Measurements from ENCODE around the gene CDC42EP5. TPM values are rescaled to one million over a fixed set of nuclear protein-coding genes. Genes with fewer than 3 reads are reported as not detected.

CDC42EP5 gene, protein sequence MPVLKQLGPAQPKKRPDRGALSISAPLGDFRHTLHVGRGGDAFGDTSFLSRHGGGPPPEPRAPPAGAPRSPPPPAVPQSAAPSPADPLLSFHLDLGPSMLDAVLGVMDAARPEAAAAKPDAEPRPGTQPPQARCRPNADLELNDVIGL
- 18.2 and 20.4 TPM in 2 replicates for total RNA-seq

DNA sequence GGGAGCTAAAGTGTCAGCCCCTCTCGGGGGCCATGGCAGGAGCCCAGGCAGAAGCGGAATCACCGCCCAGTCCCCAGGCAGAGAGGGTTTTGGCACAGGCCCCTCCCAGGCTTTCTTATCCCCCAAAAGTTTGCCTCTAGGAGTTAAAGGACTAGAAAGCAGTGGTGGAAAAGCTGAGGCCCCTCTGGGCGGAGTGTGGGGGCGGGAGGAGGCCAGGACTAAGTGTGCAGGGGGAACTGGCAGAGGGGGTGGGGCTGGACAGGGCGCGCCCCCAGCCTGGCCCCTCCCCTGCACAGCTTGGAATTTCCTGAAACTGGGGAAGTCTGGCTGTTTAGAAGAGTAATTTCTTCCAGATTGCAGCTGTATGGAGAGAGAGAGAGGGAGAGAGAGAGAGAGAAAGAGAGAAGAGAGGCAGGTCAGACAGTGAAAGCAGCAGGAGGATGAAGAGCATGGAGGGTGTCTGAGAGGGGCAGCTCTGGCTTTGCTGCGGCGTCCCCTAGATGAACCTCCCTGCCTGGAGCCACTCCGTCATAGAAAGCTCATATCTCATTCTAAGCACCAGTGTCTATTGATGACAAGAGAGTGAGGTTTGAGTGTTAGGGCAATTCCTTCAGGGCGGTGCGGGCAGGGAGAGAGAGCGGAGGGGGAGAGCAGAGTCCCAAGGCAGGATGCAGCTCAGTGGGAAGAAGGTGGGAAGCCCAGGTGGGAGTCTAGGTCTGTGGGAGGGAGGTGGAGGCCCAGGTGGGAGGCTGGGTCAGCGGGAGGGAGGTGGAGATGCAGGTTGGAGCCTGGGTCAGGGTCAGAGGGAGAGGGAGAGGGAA is at the start of gene CDC42EP5:
Gene CDC42EP5, minus strand, starts transcription at position 226 of the 821 bp plus-strand sequence. CDS start 7,749 bp downstream, outside the sequence.
- TF ChIP-seq, protein P1, sequence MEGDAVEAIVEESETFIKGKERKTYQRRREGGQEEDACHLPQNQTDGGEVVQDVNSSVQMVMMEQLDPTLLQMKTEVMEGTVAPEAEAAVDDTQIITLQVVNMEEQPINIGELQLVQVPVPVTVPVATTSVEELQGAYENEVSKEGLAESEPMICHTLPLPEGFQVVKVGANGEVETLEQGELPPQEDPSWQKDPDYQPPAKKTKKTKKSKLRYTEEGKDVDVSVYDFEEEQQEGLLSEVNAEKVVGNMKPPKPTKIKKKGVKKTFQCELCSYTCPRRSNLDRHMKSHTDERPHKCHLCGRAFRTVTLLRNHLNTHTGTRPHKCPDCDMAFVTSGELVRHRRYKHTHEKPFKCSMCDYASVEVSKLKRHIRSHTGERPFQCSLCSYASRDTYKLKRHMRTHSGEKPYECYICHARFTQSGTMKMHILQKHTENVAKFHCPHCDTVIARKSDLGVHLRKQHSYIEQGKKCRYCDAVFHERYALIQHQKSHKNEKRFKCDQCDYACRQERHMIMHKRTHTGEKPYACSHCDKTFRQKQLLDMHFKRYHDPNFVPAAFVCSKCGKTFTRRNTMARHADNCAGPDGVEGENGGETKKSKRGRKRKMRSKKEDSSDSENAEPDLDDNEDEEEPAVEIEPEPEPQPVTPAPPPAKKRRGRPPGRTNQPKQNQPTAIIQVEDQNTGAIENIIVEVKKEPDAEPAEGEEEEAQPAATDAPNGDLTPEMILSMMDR (IDR thresholded peaks at IDR 0.05; ENCODE audit: insufficient read depth, low read length, severe bottlenecking) = no peak
- peak within 1 kb of the TSS; percentile 37 for H3K4me3 ChIP-seq (ENCODE audit: low read depth, low read length)
- no peaks in the 10 kb centered on the region for H3K36me3 ChIP-seq (ENCODE audit: control insufficient read depth, insufficient read depth, low read length)
- DNase-seq (ENCODE audit: low read depth) (peak; percentile 51), FAIRE-seq (no peak)
- no peaks in the 10 kb centered on the region for H3K27me3 ChIP-seq (ENCODE audit: control insufficient read depth, insufficient read depth, low read length)

DNA sequence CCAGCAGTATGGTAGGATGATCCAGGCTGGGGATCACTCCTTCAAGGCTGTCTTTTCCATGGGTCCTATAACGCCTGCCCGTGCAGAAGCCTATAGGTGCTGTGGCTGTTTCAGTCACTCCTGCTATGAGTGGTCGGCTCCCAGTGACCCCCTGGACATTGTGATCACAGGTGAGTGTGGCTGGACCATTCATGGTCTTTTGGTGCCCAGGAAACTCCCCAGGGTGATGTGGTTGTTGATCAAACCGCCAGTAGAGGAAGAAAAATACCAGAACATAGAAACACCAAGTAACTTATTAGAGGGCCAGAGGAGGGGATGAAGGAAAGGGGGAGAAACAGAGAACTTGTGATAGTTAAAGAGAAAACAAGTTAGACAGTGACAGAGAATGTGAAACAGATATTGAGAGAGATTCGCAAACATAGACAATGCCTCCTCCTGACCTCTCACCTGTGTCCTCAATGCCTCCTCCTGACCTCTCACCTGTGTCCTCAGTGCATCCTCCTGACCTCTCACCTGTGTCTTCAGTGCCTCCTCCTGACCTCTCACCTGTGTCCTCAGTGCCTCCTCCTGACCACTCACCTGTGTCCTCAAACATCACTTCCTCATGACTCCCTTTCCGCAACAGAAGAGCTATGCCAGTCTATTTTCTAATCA is 48.9 kb upstream of the CDC42EP5 start:
- TF ChIP-seq, protein P1 (IDR thresholded peaks at IDR 0.05; ENCODE audit: insufficient read depth, low read length, severe bottlenecking) = no peak
- H3K27me3 ChIP-seq (ENCODE audit: control insufficient read depth, insufficient read depth, low read length) = no peaks in the 10 kb centered on the region
- no peaks in the 10 kb centered on the region for H3K36me3 ChIP-seq (ENCODE audit: control insufficient read depth, insufficient read depth, low read length)
- no peak overlapping the region for H3K4me3 ChIP-seq (ENCODE audit: low read depth, low read length)
- peak; percentile 43 for FAIRE-seq
- DNase-seq (ENCODE audit: low read depth) = no peak

DNA sequence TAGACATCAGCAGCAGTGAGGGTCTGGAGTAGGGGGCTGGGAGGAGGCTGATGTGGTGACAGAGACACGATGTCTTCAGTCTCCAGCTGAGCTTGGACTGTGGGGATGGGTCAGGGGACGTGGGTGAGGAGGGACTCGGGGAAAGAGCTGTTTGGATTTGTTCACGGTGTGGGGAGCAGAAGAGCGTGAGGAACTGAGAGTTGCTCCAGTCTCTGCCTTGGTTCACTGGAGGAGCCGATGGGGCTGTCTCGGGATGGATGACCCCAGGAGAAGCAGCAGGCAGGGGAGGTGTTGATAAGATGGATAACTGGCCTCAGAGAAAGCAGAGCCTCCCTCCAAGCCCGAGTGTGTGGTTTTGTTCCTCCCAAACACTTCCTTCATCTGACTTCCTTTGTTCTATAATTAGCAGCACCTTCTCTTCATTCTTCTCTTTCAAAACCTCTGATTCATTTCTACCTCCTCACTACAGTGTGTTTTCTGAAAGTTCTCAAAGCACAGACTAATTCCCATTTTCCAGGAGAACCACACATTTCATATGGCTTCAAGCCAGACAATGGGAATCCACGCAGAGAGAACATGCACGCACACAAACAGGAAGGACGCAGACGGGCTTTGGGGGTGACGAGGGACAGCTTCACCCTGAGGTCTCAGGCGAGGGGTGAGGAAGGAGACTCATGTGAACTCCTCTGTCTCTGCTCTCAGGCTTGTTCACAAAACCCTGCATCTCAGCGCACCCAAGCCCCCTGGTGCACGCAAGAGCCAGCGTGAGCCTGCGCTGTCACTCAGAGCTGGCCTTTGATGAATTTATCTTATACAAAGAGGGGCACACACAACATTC is 48.1 kb upstream of the CDC42EP5 start:
- H3K27me3 ChIP-seq (ENCODE audit: control insufficient read depth, insufficient read depth, low read length) = no peaks in the 10 kb centered on the region
- TF ChIP-seq, protein P1 (IDR thresholded peaks at IDR 0.05; ENCODE audit: insufficient read depth, low read length, severe bottlenecking) = no peak
- no peak overlapping the region for H3K4me3 ChIP-seq (ENCODE audit: low read depth, low read length)

DNA sequence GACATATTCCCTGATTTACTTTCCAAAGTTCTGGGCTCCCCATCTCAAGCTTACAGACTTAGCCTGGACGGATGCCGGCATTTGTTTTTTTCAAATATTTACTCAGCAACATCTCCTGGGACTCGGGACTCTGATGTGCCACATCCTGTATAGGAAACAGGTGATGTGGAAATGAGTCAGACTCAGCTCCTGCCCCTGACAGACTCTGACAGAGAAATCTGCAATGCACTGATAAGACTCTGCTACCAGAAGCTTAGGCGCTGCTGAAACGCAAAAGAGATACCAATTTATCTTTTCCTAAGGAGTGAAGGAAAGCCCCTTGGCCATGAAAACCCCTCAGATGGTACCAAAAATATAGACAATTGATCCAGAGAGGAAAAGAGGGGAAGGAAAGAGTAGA is 45.7 kb upstream of the CDC42EP5 start:
- Histone ChIP-seq H3K36me3 (ENCODE audit: control insufficient read depth, insufficient read depth, low read length) (no peaks in the 10 kb centered on the region), H3K27me3 (ENCODE audit: control insufficient read depth, insufficient read depth, low read length) (no peaks in the 10 kb centered on the region), H3K4me3 (ENCODE audit: low read depth, low read length) (no peak overlapping the region)
- TF ChIP-seq, protein P1 (IDR thresholded peaks at IDR 0.05; ENCODE audit: insufficient read depth, low read length, severe bottlenecking) = no peak
- peak; percentile 50 for DNase-seq (ENCODE audit: low read depth)
- no peak for FAIRE-seq

More for the DNA sequence above, 48.1 kb upstream of the CDC42EP5 start:
- DNase-seq (ENCODE audit: low read depth) (no peak), FAIRE-seq (peak; percentile 96)
- H3K36me3 ChIP-seq (ENCODE audit: control insufficient read depth, insufficient read depth, low read length) = no peaks in the 10 kb centered on the region

DNA sequence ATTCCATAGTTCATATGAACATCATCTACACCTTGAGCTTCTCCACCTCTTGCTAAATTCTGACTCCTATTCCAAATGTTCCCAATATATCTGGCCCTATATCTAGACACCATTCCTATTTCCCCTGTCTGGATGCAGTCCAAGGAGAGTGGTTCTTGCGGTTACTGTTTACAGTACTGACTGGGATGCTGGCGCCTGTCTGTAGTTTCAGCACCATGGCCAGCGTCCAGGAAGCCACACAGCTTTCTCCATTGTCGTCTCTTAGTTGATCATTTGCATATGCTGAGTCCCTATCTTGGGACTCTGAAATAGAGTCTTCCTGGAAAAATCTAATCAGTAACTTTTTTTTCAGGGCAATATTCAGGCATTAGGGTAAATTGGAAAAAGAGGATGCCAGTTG is 44.4 kb upstream of the CDC42EP5 start:
- Histone ChIP-seq H3K4me3 (ENCODE audit: low read depth, low read length) (no peak overlapping the region), H3K27me3 (ENCODE audit: control insufficient read depth, insufficient read depth, low read length) (no peaks in the 10 kb centered on the region), H3K36me3 (ENCODE audit: control insufficient read depth, insufficient read depth, low read length) (no peaks in the 10 kb centered on the region)
- DNase-seq (ENCODE audit: low read depth) (peak; percentile 16), FAIRE-seq (no peak)
- TF ChIP-seq, protein P1 (IDR thresholded peaks at IDR 0.05; ENCODE audit: insufficient read depth, low read length, severe bottlenecking) = no peak
